CD4-positive, CD25-positive, alpha-beta regulatory T cell (primary cell): Measurements from ENCODE around the gene ARHGEF19. TPM values are rescaled to one million over a fixed set of nuclear protein-coding genes. Genes with fewer than 3 reads are reported as not detected.
A peak's percentile ranks its signal among the peaks of the same experiment; 100 is the strongest.

Experiments
- ATAC-seq, 2 donors: fragments of 150-1000 bp; cut with Tn5 transposase; one replicate each; pipeline ENCODE4 v1.10.0; 2021; ENCODE audit warnings: low read depth in 2 of 2, moderate number of reproducible peaks in 2 of 2, moderate library complexity in 1 of 2
- DNase-seq, 3 donors: peaks; one replicate each; pipeline versions ENCODE4 v3.0.0 to v3.0.0-alpha.2; 2012 to 2022; ENCODE audit warnings: mixed read lengths in 1 of 3
- H3K27ac ChIP-seq: one replicate; pipeline ENCODE4 v1.7.0; 2013; ENCODE audit warnings: mild to moderate bottlenecking, low read length; ENCODE audit not compliant: insufficient read depth, poor library complexity, severe bottlenecking
- H3K27me3 ChIP-seq: one replicate; pipeline ENCODE4 v1.7.0; 2013; ENCODE audit warnings: low read length; ENCODE audit not compliant: control insufficient read depth, insufficient read depth
- H3K36me3 ChIP-seq: one replicate; pipeline ENCODE4 v1.7.0; 2013; ENCODE audit warnings: mild to moderate bottlenecking, low read length, moderate library complexity; ENCODE audit not compliant: control insufficient read depth, insufficient read depth
- H3K4me1 ChIP-seq: 2 replicates; pipeline ENCODE4 v1.7.0; 2013; ENCODE audit warnings: mild to moderate bottlenecking, low read length; ENCODE audit not compliant: insufficient read depth, control insufficient read depth, poor library complexity, severe bottlenecking
- H3K4me3 ChIP-seq: one replicate; pipeline ENCODE4 v1.7.0; 2013; ENCODE audit warnings: low read depth, mild to moderate bottlenecking, low read length, moderate library complexity
- H3K9me3 ChIP-seq, 2 experiments: 1 replicate in 1 of 2; 2 replicates in 1 of 2; pipeline ENCODE4 v1.7.0; 2013; ENCODE audit warnings: low read length in 2 of 2, mild to moderate bottlenecking in 1 of 2, moderate library complexity in 1 of 2; ENCODE audit not compliant: control insufficient read depth in 2 of 2
- H3K27ac Mint-ChIP-seq, 3 donors: one replicate each; pipeline ENCODE4 v1.8.0; 2020 to 2022; ENCODE audit warnings: mild to moderate bottlenecking in 3 of 3, mixed read lengths in 3 of 3, moderate library complexity in 2 of 3
- H3K27me3 Mint-ChIP-seq: one replicate; pipeline ENCODE4 v1.8.0; 2022; ENCODE audit warnings: mild to moderate bottlenecking, mixed read lengths
- H3K36me3 Mint-ChIP-seq: one replicate; pipeline ENCODE4 v1.8.0; 2020; ENCODE audit warnings: mixed read lengths
- H3K4me1 Mint-ChIP-seq, 4 donors: one replicate each; pipeline ENCODE4 v1.8.0; 2020 to 2022; ENCODE audit warnings: mixed read lengths in 4 of 4, mild to moderate bottlenecking in 1 of 4
- H3K4me3 Mint-ChIP-seq, 4 donors: one replicate each; pipeline ENCODE4 v1.8.0; 2020 to 2022; ENCODE audit warnings: mild to moderate bottlenecking in 4 of 4, mixed read lengths in 4 of 4, moderate library complexity in 3 of 4
- H3K9me3 Mint-ChIP-seq, 7 donors: one replicate each; pipeline ENCODE4 v1.8.0; 2020 to 2022; ENCODE audit warnings: mixed read lengths in 7 of 7, mild to moderate bottlenecking in 3 of 7, moderate library complexity in 2 of 7
- polyA plus RNA-seq, 4 donors: library from polyadenylated mRNA; unstranded; fragments of 300-500 nt; fragmentation: Illumina TruSeq; gene quantifications; one replicate each; pipeline ENCODE4 v1.2.3, GENCODE V29; 2021
- total RNA-seq: library from RNA; stranded (reverse); gene quantifications from one replicate; pipeline ENCODE4 v1.2.3, GENCODE V29; 2022

ARHGEF19 gene
- total and polyA plus RNA-seq, 5 donors from 2014 or later = 5.6 to 10.4 (median 8.2) TPM

- H3K36me3 ChIP-seq = no peaks in the 10 kb centered on the region
- Mint-ChIP-seq H3K27ac (no peak overlapping the region), H3K4me3 (no peak overlapping the region), H3K9me3 (no peaks in the 10 kb centered on the region), H3K4me1 (peaks cover 0 to 3% (median 0%) of the 10 kb centered on the region in 4 donors), H3K27me3 (peaks cover 4% of the 10 kb centered on the region), H3K36me3 (no peaks in the 10 kb centered on the region)
- no peak overlapping the region for H3K27ac ChIP-seq
- no peaks in the 10 kb centered on the region for H3K4me1 ChIP-seq
- ATAC-seq (no peak), DNase-seq (no peak)
- no peak overlapping the region for H3K4me3 ChIP-seq
- H3K27me3 ChIP-seq = no peaks in the 10 kb centered on the region
- no peaks in the 10 kb centered on the region for H3K9me3 ChIP-seq
Measured at GRCh38 chr1:16180291-16180824, 32.1 kb downstream of the ARHGEF19 start.

GRCh38 chr1:16178596-16179497 is 33.6 kb downstream of the ARHGEF19 start:
- no peaks in the 10 kb centered on the region for H3K36me3 Mint-ChIP-seq
- H3K27ac Mint-ChIP-seq = no peak overlapping the region
- peaks cover 0 to 3% (median 0%) of the 10 kb centered on the region in 4 donors for H3K4me1 Mint-ChIP-seq

GRCh38 chr1:16177306-16177705 is 35.1 kb downstream of the ARHGEF19 start:
- no peak for ATAC-seq
- peaks cover 0 to 3% (median 0%) of the 10 kb centered on the region in 4 donors for H3K4me1 Mint-ChIP-seq
- H3K27me3 Mint-ChIP-seq = peaks cover 4% of the 10 kb centered on the region
- DNase-seq = no peak
- no peaks in the 10 kb centered on the region for H3K9me3 Mint-ChIP-seq
- Histone ChIP-seq H3K9me3 (no peaks in the 10 kb centered on the region), H3K27me3 (no peaks in the 10 kb centered on the region), H3K27ac (no peak overlapping the region), H3K4me1 (no peaks in the 10 kb centered on the region), H3K36me3 (no peaks in the 10 kb centered on the region), H3K4me3 (no peak overlapping the region)
- no peak overlapping the region for H3K27ac Mint-ChIP-seq
- H3K4me3 Mint-ChIP-seq = no peak overlapping the region
- H3K36me3 Mint-ChIP-seq = no peaks in the 10 kb centered on the region

More at GRCh38 chr1:16178596-16179497, 33.6 kb downstream of the ARHGEF19 start:
- H3K4me3 Mint-ChIP-seq = no peak overlapping the region
- no peak for DNase-seq
- H3K4me1 ChIP-seq = no peaks in the 10 kb centered on the region
- no peaks in the 10 kb centered on the region for H3K9me3 ChIP-seq
- peaks cover 4% of the 10 kb centered on the region for H3K27me3 Mint-ChIP-seq
- no peaks in the 10 kb centered on the region for H3K27me3 ChIP-seq
- no peak overlapping the region for H3K4me3 ChIP-seq
- H3K27ac ChIP-seq = no peak overlapping the region
- H3K36me3 ChIP-seq = no peaks in the 10 kb centered on the region
- H3K9me3 Mint-ChIP-seq = no peaks in the 10 kb centered on the region
- ATAC-seq = no peak

GRCh38 chr1:16176653-16177052 is 35.8 kb downstream of the ARHGEF19 start:
- Histone ChIP-seq H3K27ac (no peak overlapping the region), H3K9me3 (no peaks in the 10 kb centered on the region), H3K27me3 (no peaks in the 10 kb centered on the region), H3K4me1 (no peaks in the 10 kb centered on the region), H3K4me3 (no peak overlapping the region), H3K36me3 (no peaks in the 10 kb centered on the region)
- Mint-ChIP-seq H3K36me3 (no peaks in the 10 kb centered on the region), H3K27ac (no peak overlapping the region), H3K9me3 (no peaks in the 10 kb centered on the region), H3K4me1 (peaks cover 0 to 3% (median 0%) of the 10 kb centered on the region in 4 donors), H3K4me3 (no peak overlapping the region), H3K27me3 (no peaks in the 10 kb centered on the region)
- DNase-seq (no peak), ATAC-seq (no peak)

GRCh38 chr1:16175610-16176553 is 36.6 kb downstream of the ARHGEF19 start:
- H3K27me3 Mint-ChIP-seq = no peaks in the 10 kb centered on the region

GRCh38 chr1:16174886-16175598 is 37.4 kb downstream of the ARHGEF19 start:
- no peaks in the 10 kb centered on the region for H3K36me3 ChIP-seq
- Mint-ChIP-seq H3K27me3 (no peaks in the 10 kb centered on the region), H3K4me3 (peak overlapping the region in 1 of 4 donors; percentile 54), H3K27ac (no peak overlapping the region), H3K36me3 (no peaks in the 10 kb centered on the region), H3K4me1 (peaks cover 0 to 7% (median 1%) of the 10 kb centered on the region in 4 donors), H3K9me3 (no peaks in the 10 kb centered on the region)
- no peak overlapping the region for H3K4me3 ChIP-seq
- H3K4me1 ChIP-seq = no peaks in the 10 kb centered on the region
- ATAC-seq = no peak
- no peaks in the 10 kb centered on the region for H3K27me3 ChIP-seq
- DNase-seq = no peak
- no peak overlapping the region for H3K27ac ChIP-seq
- no peaks in the 10 kb centered on the region for H3K9me3 ChIP-seq

More at GRCh38 chr1:16175610-16176553, 36.6 kb downstream of the ARHGEF19 start:
- H3K9me3 Mint-ChIP-seq = no peaks in the 10 kb centered on the region
- no peak for ATAC-seq
- H3K4me3 ChIP-seq = no peak overlapping the region
- no peaks in the 10 kb centered on the region for H3K36me3 ChIP-seq
- H3K9me3 ChIP-seq = no peaks in the 10 kb centered on the region
- H3K27ac ChIP-seq = no peak overlapping the region
- no peaks in the 10 kb centered on the region for H3K36me3 Mint-ChIP-seq
- no peak for DNase-seq
- H3K4me3 Mint-ChIP-seq = no peak overlapping the region
- no peaks in the 10 kb centered on the region for H3K27me3 ChIP-seq
- no peaks in the 10 kb centered on the region for H3K4me1 ChIP-seq
- H3K4me1 Mint-ChIP-seq = peaks cover 0 to 5% (median 1%) of the 10 kb centered on the region in 4 donors
- no peak overlapping the region for H3K27ac Mint-ChIP-seq
